Subcutaneous adipose tissue (tissue), 4 donors: ENCODE data around the gene ARL10. TPM values are rescaled to one million over a fixed set of nuclear protein-coding genes. Genes with fewer than 3 reads are reported as not detected.

Experiments used
- total RNA-seq, 4 donors: library from RNA; depleted of rRNA; stranded (reverse); fragments of >200 nt; gene quantifications; one replicate each; pipeline ENCODE4 v1.1.0, GENCODE V29; 2016
- TF ChIP-seq, protein P1 (sequence below): fragments of 450-650 bp; IDR thresholded peaks from one replicate; pipeline ENCODE4 v1.5.1; 2016; ENCODE audit warnings: low read depth, mild to moderate bottlenecking, control low read depth, antibody characterized with exemption, moderate library complexity

Gene ARL10
- total RNA-seq, 4 donors from 2014 or later = 4.4 to 12.6 (median 5.7) TPM

- TF ChIP-seq, protein P1, sequence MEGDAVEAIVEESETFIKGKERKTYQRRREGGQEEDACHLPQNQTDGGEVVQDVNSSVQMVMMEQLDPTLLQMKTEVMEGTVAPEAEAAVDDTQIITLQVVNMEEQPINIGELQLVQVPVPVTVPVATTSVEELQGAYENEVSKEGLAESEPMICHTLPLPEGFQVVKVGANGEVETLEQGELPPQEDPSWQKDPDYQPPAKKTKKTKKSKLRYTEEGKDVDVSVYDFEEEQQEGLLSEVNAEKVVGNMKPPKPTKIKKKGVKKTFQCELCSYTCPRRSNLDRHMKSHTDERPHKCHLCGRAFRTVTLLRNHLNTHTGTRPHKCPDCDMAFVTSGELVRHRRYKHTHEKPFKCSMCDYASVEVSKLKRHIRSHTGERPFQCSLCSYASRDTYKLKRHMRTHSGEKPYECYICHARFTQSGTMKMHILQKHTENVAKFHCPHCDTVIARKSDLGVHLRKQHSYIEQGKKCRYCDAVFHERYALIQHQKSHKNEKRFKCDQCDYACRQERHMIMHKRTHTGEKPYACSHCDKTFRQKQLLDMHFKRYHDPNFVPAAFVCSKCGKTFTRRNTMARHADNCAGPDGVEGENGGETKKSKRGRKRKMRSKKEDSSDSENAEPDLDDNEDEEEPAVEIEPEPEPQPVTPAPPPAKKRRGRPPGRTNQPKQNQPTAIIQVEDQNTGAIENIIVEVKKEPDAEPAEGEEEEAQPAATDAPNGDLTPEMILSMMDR = no peak
Observed at GRCh38 chr5:176386491-176386890, 21.2 kb downstream of the ARL10 start.

DNA sequence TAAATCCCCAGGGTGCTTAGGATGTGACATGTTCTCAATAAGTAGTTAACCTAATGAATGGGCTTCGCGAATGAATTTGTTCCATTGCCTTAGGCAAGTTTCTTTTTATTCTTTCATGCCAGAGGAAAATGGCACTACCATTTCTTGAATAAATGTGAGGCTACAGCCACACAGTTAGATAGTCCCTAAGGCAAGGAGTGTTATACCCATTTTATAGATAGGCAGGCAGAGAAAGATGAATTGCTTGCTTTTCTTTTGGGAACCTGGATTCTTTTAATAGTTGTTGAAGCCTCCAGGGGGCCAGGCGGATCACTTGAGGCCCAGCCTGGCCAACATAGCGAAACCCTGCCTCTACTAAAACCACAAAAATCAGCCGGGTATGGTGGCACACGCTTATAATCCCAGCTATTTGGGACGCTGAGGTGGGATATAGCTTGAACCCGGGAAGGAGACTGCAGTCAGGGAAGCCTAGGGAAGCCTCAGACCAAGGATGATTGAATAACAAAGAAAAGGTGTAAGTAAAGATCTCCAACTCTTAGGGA is 22.2 kb downstream of the ARL10 start:
- TF ChIP-seq, protein P1 = no peak

- TF ChIP-seq, protein P1 = no peak
Observed at GRCh38 chr5:176388003-176388443, 22.7 kb downstream of the ARL10 start.

DNA sequence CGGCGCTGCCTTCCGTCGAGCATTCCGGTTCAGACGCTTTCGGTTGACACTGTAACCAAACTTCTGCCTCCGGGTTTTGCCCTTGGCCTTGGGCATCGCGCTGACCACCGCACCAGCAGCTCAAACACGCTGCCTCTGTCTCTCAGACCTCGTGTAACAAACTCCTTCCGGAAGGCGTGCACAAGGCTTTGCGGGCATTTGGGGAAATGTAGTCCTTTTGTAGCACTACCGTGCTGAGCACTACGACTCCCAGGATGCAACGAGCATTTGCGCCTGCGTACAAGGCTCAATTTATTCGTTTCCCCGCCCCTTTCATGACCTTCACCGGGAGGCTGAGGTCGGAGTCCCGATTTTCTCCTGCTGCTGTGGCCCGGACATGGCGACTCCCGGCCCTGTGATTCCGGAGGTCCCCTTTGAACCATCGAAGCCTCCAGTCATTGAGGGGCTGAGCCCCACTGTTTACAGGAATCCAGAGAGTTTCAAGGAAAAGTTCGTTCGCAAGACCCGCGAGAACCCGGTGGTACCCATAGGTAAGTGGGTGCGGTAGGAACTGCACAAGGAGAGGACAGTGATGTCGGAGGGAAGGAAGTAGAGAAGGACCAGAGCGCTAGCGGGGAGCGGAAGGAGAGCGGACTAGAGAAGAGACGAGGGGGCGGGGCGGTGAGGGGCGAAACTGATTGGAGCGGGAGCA is 23.3 kb downstream of the ARL10 start, which contains the start of the genes HIGD2A and NOP16:
HIGD2A (plus strand) TSS at position 308 of the 691 bp plus-strand sequence; CDS start at position 377, 69 bp downstream.
NOP16 (minus strand) TSS at position 155 of the 691 bp plus-strand sequence; CDS start at position 96, 59 bp downstream.
- TF ChIP-seq, protein P1 = no peak

GRCh38 chr5:176389135-176390123 is 24.1 kb downstream of the ARL10 start:
- TF ChIP-seq, protein P1 = no peak

DNA sequence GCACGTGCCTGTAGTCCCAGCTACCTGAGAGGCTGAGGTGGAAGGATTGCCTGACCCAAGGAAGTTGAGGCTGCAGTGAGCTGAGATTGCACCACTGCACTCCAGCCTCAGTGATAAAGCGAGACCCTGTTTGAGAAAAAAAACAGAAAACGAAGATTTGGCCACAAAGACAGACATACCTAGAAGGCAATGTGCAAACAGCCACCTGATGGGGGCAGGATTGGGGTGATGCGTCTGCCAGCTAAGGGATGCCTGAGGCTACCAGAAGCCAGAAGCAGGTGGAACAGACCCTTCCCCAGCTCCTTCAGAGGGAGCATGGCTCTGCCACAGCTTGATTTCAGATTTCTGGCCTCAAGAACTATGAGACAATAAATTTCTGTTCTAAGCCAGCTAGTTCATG is 26.2 kb downstream of the ARL10 start:
- TF ChIP-seq, protein P1 = no peak
